GM12892 (cell line): ENCODE data around the gene ZNF878.

Experiments used
- POLR2A ChIP-seq: IDR thresholded peaks from 2 replicates; pipeline ENCODE4 v1.6.1; 2011; ENCODE audit warnings: low read depth, low read length, control low read depth
- POLR2AphosphoS5 ChIP-seq: IDR thresholded peaks from 2 replicates; pipeline ENCODE4 v1.6.1; 2011; ENCODE audit warnings: low read depth, low read length, control low read depth
- TAF1 ChIP-seq: IDR thresholded peaks from 2 replicates; pipeline ENCODE4 v1.6.1; 2011; ENCODE audit warnings: low read depth, mild to moderate bottlenecking, control low read depth, low read length, borderline replicate concordance

DNA sequence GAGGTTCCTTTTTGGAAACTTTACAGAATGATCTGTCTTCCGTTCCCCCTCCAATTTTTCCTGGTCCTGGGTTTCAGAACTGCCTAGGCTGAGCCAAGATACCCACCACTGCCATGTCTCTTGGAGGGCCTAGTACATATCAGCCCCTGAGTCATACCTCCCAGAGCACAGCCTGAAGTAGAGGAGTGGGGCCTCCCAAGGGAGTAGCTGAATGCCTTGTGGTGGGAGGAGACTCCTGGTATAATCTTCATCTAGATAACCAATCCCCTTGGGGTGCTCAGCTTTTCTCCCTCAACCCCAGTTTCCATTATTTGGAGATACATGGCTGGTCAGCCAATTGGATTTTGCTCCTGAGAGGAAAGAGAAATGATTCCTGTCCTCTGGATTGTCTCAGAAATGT is 57.6 kb downstream of the ZNF878 start:
- TF ChIP-seq POLR2A = no peak
- no peak for TF ChIP-seq TAF1
- no peak for TF ChIP-seq POLR2AphosphoS5
